ENCODE measurements around the gene ATXN3.

The ATXN3 gene

DNA sequence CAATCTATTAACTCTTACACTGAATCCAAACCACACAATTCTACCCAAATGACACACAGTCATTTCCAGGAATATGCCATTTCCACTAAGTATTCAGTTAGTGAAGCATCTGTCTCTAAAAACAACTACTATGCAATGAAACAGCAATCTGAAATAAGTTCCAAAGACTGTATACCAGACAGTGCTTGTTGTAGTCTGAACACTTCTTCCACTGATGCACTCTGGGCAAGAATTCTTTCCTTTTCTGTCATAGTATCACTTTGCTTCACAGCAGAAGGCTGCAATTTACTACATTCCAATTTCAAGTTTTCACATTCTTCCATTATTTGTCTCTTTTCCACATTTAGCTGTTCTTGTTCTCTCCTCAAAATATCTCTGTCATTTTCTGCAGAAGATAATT lies 92.3 kb downstream of the ATXN3 start:
- DNase-seq = no peak
- no peaks in the 10 kb centered on the region for H3K4me1 ChIP-seq
- no peak overlapping the region for H3K27ac ChIP-seq
- H3K36me3 ChIP-seq = peaks cover 50 to 76% (median 56%) of the 10 kb centered on the region in 3 donors
- H3K4me3 ChIP-seq = no peak overlapping the region
- H3K27me3 ChIP-seq = no peaks in the 10 kb centered on the region
- intact Hi-C loops (cut with DNase I; ENCODE audit: low total_unique reads) = no loop called here
- H3K9me3 ChIP-seq = no peaks in the 10 kb centered on the region
- TF ChIP-seq, protein P1, sequence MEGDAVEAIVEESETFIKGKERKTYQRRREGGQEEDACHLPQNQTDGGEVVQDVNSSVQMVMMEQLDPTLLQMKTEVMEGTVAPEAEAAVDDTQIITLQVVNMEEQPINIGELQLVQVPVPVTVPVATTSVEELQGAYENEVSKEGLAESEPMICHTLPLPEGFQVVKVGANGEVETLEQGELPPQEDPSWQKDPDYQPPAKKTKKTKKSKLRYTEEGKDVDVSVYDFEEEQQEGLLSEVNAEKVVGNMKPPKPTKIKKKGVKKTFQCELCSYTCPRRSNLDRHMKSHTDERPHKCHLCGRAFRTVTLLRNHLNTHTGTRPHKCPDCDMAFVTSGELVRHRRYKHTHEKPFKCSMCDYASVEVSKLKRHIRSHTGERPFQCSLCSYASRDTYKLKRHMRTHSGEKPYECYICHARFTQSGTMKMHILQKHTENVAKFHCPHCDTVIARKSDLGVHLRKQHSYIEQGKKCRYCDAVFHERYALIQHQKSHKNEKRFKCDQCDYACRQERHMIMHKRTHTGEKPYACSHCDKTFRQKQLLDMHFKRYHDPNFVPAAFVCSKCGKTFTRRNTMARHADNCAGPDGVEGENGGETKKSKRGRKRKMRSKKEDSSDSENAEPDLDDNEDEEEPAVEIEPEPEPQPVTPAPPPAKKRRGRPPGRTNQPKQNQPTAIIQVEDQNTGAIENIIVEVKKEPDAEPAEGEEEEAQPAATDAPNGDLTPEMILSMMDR (IDR thresholded peaks at IDR 0.05) = no peak

DNA sequence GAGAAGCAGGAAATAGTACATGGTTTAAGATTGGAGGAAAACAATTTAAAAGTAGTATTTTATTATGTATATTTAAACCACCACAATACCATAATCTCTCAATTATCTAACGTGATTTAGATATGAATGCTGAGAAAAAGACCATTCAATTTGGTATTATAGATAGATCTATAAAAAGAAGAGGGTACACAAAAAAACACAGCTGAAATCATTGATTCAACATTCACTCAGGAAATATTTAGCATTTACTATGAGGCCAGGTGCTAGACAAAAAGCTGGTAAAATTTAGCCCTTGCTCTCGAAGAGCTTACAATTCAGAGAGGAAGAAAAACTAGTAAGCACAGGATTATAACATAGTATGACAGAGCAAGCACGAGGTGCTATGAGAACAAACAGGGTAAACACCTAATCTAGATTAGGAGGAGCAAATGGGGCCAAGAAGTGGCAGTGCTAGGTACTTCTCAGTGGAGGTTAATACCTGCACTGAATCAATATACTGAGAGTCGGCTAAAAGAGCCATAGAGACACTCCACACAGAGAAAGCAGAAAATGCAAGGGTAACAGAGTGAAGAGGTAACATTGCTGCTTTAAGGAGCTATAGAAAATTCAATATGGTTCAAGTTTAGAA lies 94.1 kb downstream of the ATXN3 start:
- Histone ChIP-seq H3K27ac (no peak overlapping the region), H3K9me3 (no peaks in the 10 kb centered on the region), H3K4me3 (no peak overlapping the region), H3K27me3 (no peaks in the 10 kb centered on the region), H3K36me3 (peaks cover 55 to 86% (median 60%) of the 10 kb centered on the region in 3 donors), H3K4me1 (no peaks in the 10 kb centered on the region)
- intact Hi-C loops (cut with DNase I; ENCODE audit: low total_unique reads) = no loop called here
- no peak for DNase-seq
- TF ChIP-seq, protein P1 (IDR thresholded peaks at IDR 0.05) = no peak

DNA sequence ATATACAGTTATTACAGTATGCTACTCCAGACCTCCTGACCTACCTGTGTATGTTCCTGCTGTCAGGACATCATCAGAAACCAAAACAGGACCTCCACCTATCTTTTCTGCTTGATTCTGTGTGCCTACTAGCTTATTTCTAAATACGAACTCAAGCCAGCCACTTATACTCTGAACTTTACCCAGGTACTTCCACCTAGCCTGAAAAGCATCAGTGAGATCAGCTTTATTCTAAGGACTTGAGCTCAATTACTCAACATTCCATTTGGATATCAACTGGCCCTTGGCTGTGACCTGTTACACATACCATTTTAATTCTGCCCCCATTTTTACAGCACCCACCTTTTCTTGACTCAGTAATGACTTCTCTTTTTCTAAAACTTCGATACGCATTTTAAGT lies 95.7 kb downstream of the ATXN3 start:
- H3K27me3 ChIP-seq = no peaks in the 10 kb centered on the region
- H3K4me3 ChIP-seq = no peak overlapping the region
- H3K36me3 ChIP-seq = peaks cover 55 to 82% (median 60%) of the 10 kb centered on the region in 3 donors
- DNase-seq = no peak
- TF ChIP-seq, protein P1 (IDR thresholded peaks at IDR 0.05) = no peak
- H3K27ac ChIP-seq = no peak overlapping the region
- H3K4me1 ChIP-seq = no peaks in the 10 kb centered on the region
- no peaks in the 10 kb centered on the region for H3K9me3 ChIP-seq
- intact Hi-C loops (cut with DNase I; ENCODE audit: low total_unique reads) = no loop called here

DNA sequence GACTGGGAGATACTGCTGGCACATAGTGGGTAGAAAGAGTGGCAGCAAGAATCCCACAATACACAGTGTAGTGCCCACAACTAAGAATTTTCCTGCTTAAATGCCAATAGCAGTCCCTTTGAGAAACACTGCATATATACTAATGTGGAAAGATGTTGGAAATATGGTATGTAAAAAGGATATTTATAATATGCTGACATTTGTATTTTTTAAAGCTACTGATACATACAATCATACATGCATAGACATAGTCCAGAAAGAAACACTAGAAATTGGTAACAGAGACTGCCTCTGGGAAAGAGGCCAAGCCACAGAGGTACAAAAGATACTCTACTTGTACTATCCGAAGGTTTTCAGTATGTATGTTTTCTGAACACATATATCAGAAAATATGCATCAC lies 96.8 kb downstream of the ATXN3 start:
- Histone ChIP-seq H3K4me1 (no peaks in the 10 kb centered on the region), H3K27ac (no peak overlapping the region), H3K36me3 (peaks cover 52 to 80% (median 52%) of the 10 kb centered on the region in 3 donors), H3K27me3 (no peaks in the 10 kb centered on the region), H3K9me3 (no peaks in the 10 kb centered on the region), H3K4me3 (no peak overlapping the region)
- intact Hi-C loops (cut with DNase I; ENCODE audit: low total_unique reads) = no loop called here
- TF ChIP-seq, protein P1 (IDR thresholded peaks at IDR 0.05) = no peak
- no peak for DNase-seq

Measured in tibial artery (tissue), 4 donors.